Measurements from ENCODE around the gene COL5A1. TPM values are rescaled to one million over a fixed set of nuclear protein-coding genes. Genes with fewer than 3 reads are reported as not detected.
A peak's percentile ranks its signal among the peaks of the same experiment; 100 is the strongest.

The COL5A1 gene
- total RNA-seq, 4 donors from 2014 or later, result 4.8 to 16.5 (median 9.4) TPM

DNA sequence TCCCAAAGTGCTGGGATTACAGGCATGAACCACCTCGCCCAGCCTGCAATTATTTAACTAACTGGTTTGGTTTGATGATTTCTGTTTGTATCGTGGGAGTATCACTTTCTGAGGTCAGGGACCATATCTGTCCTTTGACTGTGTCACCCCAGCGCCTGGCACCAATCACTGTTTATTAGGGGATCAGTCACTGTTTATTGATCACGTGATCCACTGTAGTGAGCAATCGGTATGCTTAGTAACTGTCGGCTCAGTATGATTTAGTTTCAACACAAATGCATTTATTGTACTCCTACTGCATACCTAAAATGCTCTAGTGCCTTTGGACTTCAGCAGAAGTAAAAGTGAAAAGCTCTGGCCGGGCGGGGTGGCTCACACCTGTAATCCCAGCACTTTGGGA is 54.8 kb downstream of the COL5A1 start:
- H3K9me3 ChIP-seq, result no peaks in the 10 kb centered on the region
- H3K4me1 ChIP-seq, result peaks cover 0 to 3% of the 10 kb centered on the region in 2 donors
- H3K36me3 ChIP-seq, result no peaks in the 10 kb centered on the region
- H3K27ac ChIP-seq, result no peak overlapping the region
- no peak overlapping the region for H3K4me3 ChIP-seq (replicated peaks in 1 of 3)
- TF ChIP-seq, protein P1, sequence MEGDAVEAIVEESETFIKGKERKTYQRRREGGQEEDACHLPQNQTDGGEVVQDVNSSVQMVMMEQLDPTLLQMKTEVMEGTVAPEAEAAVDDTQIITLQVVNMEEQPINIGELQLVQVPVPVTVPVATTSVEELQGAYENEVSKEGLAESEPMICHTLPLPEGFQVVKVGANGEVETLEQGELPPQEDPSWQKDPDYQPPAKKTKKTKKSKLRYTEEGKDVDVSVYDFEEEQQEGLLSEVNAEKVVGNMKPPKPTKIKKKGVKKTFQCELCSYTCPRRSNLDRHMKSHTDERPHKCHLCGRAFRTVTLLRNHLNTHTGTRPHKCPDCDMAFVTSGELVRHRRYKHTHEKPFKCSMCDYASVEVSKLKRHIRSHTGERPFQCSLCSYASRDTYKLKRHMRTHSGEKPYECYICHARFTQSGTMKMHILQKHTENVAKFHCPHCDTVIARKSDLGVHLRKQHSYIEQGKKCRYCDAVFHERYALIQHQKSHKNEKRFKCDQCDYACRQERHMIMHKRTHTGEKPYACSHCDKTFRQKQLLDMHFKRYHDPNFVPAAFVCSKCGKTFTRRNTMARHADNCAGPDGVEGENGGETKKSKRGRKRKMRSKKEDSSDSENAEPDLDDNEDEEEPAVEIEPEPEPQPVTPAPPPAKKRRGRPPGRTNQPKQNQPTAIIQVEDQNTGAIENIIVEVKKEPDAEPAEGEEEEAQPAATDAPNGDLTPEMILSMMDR (IDR thresholded peaks at IDR 0.05), result no peak
- no peak for TF ChIP-seq POLR2A (IDR thresholded peaks at IDR 0.05)
- 92 to 94% methylated on average over 8 of the region's 8 CpGs for WGBS, 2 donors
- no peak for DNase-seq
- intact Hi-C loops (cut with DNase I), result loop anchor here (5.0 kb wide), 1 partner anchor 41 kb away; no protein-coding TSS in a partner anchor
- H3K27me3 ChIP-seq, result no peaks in the 10 kb centered on the region

DNA sequence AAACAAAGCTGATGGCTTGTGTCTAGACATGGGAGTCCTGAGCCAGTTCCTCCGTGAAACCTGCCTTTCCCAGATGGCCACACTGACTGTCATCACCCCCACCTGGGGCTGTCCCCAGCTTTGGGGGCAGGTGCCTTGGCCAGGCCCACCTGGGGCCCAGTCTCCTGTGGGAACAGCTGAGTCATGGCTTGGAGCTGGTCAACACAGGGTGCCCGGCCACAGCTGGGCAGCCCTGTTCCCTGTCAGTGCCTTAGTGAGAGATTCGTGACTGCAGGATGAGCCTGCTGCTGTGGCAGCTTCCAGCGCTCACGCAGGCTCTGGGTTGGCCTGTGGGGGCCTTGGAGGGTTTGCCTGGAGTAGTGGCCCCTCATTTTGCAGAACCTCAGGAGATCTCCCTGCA is 56.5 kb downstream of the COL5A1 start:
- Histone ChIP-seq H3K9me3 (no peaks in the 10 kb centered on the region), H3K27me3 (no peaks in the 10 kb centered on the region), H3K36me3 (no peaks in the 10 kb centered on the region), H3K4me1 (peaks cover 0 to 3% of the 10 kb centered on the region in 2 donors), H3K27ac (no peak overlapping the region), H3K4me3 (replicated peaks in 1 of 3) (no peak overlapping the region)
- intact Hi-C loops (cut with DNase I), result loop anchor here (5.0 kb wide), 1 partner anchor 39 kb away; no protein-coding TSS in a partner anchor
- DNase-seq, result no peak
- no peak for TF ChIP-seq POLR2A (IDR thresholded peaks at IDR 0.05)
- TF ChIP-seq, protein P1 (IDR thresholded peaks at IDR 0.05), result no peak
- 73 to 100% methylated on average over 1 of the region's 5 CpGs for WGBS, 2 donors

GRCh38 chr9:134698587-134699342 is 57.2 kb downstream of the COL5A1 start:
- TF ChIP-seq, protein P1 (IDR thresholded peaks at IDR 0.05), result peak; percentile 68 to 93 (median 78)
- TF ChIP-seq POLR2A (IDR thresholded peaks at IDR 0.05), result no peak
- Histone ChIP-seq H3K4me3 (replicated peaks in 1 of 3) (no peak overlapping the region), H3K27ac (no peak overlapping the region), H3K9me3 (no peaks in the 10 kb centered on the region), H3K36me3 (no peaks in the 10 kb centered on the region), H3K4me1 (peaks cover 0 to 3% of the 10 kb centered on the region in 2 donors), H3K27me3 (no peaks in the 10 kb centered on the region)
- 49 to 70% methylated on average over 7 to 11 of the region's 19 CpGs for WGBS, 2 donors
- intact Hi-C loops (cut with DNase I), result loop anchor here (5.0 kb wide), 1 partner anchor 39 kb away; no protein-coding TSS in a partner anchor
- peak; percentile 55 to 59 for DNase-seq

GRCh38 chr9:134699343-134699740 is 57.7 kb downstream of the COL5A1 start:
- TF ChIP-seq, protein P1 (IDR thresholded peaks at IDR 0.05), result no peak
- TF ChIP-seq POLR2A (IDR thresholded peaks at IDR 0.05), result no peak
- Histone ChIP-seq H3K9me3 (no peaks in the 10 kb centered on the region), H3K4me3 (replicated peaks in 1 of 3) (no peak overlapping the region), H3K27me3 (no peaks in the 10 kb centered on the region), H3K36me3 (no peaks in the 10 kb centered on the region), H3K4me1 (peaks cover 0 to 3% of the 10 kb centered on the region in 2 donors), H3K27ac (no peak overlapping the region)
- intact Hi-C loops (cut with DNase I), result loop anchor here (5.0 kb wide), 1 partner anchor 38 kb away; no protein-coding TSS in a partner anchor
- no peak for DNase-seq
- 72 to 87% methylated on average over 6 of the region's 6 CpGs for WGBS, 2 donors
